Fibroblast of the aortic adventitia (primary cell): ENCODE results near the gene LRRC32. TPM values are rescaled to one million over a fixed set of nuclear protein-coding genes. Genes with fewer than 3 reads are reported as not detected.

Source experiments
- DNase-seq: peaks from one replicate; pipeline ENCODE4 v3.0.0-alpha.2; 2010; ENCODE audit warnings: low read depth
- H3K4me3 ChIP-seq: 2 replicates; pipeline ENCODE4 v1.5.1; 2011; ENCODE audit warnings: low read depth, mild to moderate bottlenecking, control low read depth, low read length, moderate library complexity
- total RNA-seq: library from RNA; depleted of rRNA; stranded (reverse); fragments of >200 nt; gene quantifications from 2 replicates; pipeline ENCODE4 v1.2.3, GENCODE V29; 2012; ENCODE audit warnings: low replicate concordance
- TF ChIP-seq, protein P1 (sequence below): IDR thresholded peaks from 2 replicates; pipeline ENCODE4 v1.5.1; 2011; ENCODE audit warnings: mild to moderate bottlenecking, low read length, control low read depth, inconsistent platforms; ENCODE audit not compliant: insufficient read depth

LRRC32 gene
- total RNA-seq, 1 donor, result 30.0 TPM

DNA sequence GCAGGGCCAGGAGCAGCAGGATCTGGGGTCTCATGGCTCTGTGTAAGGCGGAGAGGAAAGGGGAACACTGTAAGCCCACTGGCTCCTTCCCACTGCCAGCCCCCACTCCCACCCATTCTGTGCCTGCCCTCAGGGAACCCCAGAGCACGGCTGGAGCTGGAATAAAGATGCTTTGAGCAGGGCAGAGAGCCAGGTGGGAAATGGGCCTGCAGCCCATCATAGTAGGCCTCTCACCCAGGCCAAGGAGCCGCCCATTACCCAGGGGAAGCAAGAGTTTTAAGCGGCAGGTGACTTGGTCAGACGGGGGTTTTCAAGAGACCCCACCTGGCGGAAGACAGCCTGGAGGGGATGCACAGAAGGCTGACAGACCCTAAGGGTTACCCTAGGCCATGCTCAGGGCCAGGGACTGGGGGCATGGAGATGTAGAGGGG, 4.6 kb downstream of the LRRC32 start:
- TF ChIP-seq, protein P1, sequence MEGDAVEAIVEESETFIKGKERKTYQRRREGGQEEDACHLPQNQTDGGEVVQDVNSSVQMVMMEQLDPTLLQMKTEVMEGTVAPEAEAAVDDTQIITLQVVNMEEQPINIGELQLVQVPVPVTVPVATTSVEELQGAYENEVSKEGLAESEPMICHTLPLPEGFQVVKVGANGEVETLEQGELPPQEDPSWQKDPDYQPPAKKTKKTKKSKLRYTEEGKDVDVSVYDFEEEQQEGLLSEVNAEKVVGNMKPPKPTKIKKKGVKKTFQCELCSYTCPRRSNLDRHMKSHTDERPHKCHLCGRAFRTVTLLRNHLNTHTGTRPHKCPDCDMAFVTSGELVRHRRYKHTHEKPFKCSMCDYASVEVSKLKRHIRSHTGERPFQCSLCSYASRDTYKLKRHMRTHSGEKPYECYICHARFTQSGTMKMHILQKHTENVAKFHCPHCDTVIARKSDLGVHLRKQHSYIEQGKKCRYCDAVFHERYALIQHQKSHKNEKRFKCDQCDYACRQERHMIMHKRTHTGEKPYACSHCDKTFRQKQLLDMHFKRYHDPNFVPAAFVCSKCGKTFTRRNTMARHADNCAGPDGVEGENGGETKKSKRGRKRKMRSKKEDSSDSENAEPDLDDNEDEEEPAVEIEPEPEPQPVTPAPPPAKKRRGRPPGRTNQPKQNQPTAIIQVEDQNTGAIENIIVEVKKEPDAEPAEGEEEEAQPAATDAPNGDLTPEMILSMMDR, result no peak
- no peak for DNase-seq
- H3K4me3 ChIP-seq, result peak overlapping the region; percentile 25

DNA sequence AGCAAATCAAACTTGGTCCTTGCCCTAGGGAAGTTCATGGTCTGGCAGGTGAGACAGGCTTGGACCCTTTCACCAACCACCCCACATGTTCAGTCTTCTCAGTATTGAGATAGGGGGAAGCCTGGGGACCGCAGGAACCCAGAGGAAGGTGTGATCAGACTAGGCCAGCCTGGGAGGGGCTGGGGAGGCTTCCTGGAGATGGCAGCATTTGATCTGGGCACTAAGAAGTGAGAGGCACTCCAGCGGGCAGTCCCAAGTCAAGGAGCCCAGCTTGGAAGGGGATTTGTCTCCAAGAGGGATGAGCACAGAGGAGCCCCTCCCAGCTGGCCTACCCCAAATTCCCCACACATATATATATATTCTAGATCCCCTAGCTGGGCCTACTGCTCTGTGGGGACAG, 5.4 kb downstream of the LRRC32 start:
- TF ChIP-seq, protein P1, result no peak
- no peak for DNase-seq
- H3K4me3 ChIP-seq, result no peak overlapping the region

DNA sequence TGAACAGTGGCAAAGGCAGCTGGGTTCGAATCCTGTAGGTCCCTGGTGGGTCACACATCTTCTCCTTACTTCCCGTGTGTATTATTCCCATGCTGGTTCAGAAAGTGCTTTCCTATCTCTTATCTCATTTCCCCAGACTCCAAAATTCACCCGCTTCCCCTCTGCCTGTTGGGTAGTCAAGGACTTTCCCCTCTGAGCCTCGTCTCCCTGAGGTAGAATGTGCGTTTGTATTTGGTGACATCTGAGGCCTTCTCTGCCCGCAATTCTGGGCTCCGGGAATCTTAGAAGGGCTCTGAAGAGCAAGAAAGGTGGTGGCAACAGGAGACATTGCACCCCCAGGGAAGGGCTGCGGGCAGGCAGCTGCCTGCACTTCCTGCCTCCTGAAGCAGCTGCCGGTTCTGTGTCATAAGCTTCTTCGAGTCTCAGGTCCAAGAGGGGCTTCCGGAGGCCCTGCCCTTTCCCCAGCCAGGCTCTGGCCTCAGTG, 5.9 kb downstream of the LRRC32 start:
- TF ChIP-seq, protein P1, result no peak
- no peak overlapping the region for H3K4me3 ChIP-seq
- no peak for DNase-seq

DNA sequence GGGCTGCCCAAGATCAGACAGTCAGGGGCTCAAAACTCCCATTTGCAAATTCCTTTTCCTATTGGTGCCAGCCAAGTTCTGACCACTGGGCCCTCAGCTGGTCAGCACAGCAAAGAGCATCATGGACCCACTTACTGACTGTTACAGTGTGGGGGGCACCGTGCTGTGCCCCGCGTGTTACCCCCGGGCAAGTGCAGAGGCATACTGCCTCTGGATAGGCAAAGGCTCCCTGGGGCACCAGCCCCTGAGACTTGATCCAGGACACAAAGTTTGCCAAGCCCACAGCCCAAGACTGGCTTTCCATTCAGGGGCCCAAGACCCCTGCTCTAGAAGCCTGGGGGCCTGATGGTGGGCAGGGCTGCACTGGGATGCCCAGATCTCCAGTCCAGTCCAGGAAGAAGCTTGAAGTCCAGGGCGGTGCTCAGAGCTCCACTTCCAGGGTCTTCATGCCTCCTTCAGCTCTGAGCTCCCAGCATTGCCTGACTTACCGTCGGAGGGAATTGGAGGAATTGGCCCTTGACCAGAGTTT, 6.6 kb downstream of the LRRC32 start:
- TF ChIP-seq, protein P1, result no peak
- no peak overlapping the region for H3K4me3 ChIP-seq
- no peak for DNase-seq

DNA sequence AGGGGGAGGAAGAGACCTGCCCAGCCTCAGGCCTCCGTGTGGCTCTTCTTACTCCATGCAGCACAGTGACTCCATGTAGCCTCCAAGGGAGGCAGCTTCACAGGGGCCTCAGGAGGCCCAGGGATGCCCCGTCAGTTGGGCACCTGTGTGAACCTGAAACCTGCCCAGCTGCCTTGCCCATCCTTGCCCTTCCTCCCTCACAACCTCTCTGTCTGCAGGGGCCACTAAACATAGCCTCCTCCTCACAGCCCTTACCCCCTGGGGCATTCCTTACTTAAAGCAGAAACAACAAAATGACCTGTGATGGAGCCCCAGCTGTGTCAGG, 7.1 kb downstream of the LRRC32 start:
- no peak overlapping the region for H3K4me3 ChIP-seq
- TF ChIP-seq, protein P1, result no peak
- no peak for DNase-seq

DNA sequence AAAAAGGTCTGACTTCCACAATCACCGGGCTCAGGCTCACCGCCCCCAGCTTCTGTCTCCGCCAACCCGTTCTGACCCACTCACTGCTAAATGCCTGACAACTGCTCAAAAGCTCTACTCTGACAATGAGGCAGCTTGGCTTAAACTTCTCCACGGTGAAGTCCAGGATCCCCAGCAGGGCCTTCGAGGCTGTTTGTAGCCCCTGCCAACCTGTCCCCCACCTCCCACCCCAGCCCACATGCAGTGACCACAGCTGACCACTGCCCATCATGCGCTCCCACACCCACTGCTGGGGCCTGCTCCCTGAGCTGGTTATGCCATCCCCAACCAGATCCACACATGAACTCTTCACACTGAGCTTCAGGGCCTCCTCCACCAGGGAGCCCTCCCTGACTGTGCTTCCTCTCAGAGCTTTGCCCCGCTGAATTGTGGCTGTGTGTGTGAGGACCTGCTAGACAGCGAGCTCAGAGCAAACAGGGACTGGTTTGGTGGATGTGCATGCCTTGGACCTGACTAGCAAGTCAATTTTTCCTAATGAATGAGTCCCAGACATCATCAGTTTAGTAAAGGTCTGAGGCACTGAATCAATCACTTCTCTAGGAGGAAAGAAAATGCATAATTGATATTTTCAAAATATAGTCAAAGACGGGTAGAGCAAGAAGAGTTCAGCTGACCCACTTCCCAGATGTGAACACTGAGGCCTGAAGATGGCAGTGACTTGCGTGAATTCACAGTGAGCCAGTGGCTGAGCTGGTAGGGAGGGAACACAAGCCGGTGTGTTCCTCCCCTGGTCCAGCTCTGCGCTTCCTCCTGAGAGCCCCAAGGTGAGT, 7.7 kb downstream of the LRRC32 start:
- H3K4me3 ChIP-seq, result no peak overlapping the region
- TF ChIP-seq, protein P1, result no peak
- DNase-seq, result no peak
